HEK293T (cell line): ENCODE measurements around the gene CYP1B1.
"Not testable (repeated sequence)": the region's sequence is repeated elsewhere in the genome, so short reads cannot be mapped to it uniquely, and the experiment has no call there.

Experiments used
- CTCF ChIA-PET: fragments of 350-600 bp; formaldehyde crosslinking; extraction: SDS; loops from one replicate; lab custom pipeline; 2021; ENCODE audit warnings: antibody characterized with exemption, inconsistent platforms; lab: Yijun Ruan, JAX
- POLR2A ChIA-PET: fragments of 350-600 bp; formaldehyde crosslinking; extraction: SDS; loops from one replicate; lab custom pipeline; 2020; ENCODE audit warnings: antibody characterized with exemption, inconsistent platforms; lab: Yijun Ruan, JAX
- DNase-seq: peaks from one replicate; pipeline ENCODE4 v3.0.0; 2012; ENCODE audit warnings: mixed read lengths; ENCODE audit errors: extremely low spot score
- ARNT ChIP-seq: fragments of 450-650 bp; IDR thresholded peaks from 2 replicates; pipeline ENCODE4 v1.6.1; 2017; ENCODE audit warnings: mild to moderate bottlenecking
- BHLHE40 ChIP-seq: fragments of 450-650 bp; IDR thresholded peaks from 2 replicates; pipeline ENCODE4 v1.6.1; 2016; ENCODE audit warnings: mild to moderate bottlenecking, moderate library complexity, borderline replicate concordance
- CTBP1 ChIP-seq: fragments of 450-650 bp; IDR thresholded peaks from 2 replicates; pipeline ENCODE4 v1.6.1; 2016; ENCODE audit warnings: borderline replicate concordance
- ELF4 ChIP-seq: fragments of 450-650 bp; IDR thresholded peaks from 2 replicates; pipeline ENCODE4 v1.6.1; 2017; ENCODE audit warnings: antibody characterized with exemption
- FOXA1 ChIP-seq: fragments of 450-650 bp; IDR thresholded peaks from 2 replicates; pipeline ENCODE4 v1.6.1; 2016; ENCODE audit warnings: mild to moderate bottlenecking
- FOXK2 ChIP-seq: fragments of 450-650 bp; IDR thresholded peaks from 2 replicates; pipeline ENCODE4 v1.6.1; 2016; ENCODE audit warnings: mild to moderate bottlenecking
- FOXM1 ChIP-seq: fragments of 450-650 bp; IDR thresholded peaks from 2 replicates; pipeline ENCODE4 v1.6.1; 2017; ENCODE audit warnings: mild to moderate bottlenecking, borderline replicate concordance
- HDGF ChIP-seq: fragments of 450-650 bp; IDR thresholded peaks from 2 replicates; pipeline ENCODE4 v1.6.1; 2017; ENCODE audit warnings: antibody characterized with exemption, borderline replicate concordance
- L3MBTL2 ChIP-seq: fragments of 450-650 bp; conservative IDR thresholded peaks from 2 replicates; pipeline ENCODE4 v1.6.1; 2016; ENCODE audit warnings: mild to moderate bottlenecking
- LEF1 ChIP-seq: fragments of 450-650 bp; IDR thresholded peaks from 2 replicates; pipeline ENCODE4 v1.6.1; 2017; ENCODE audit warnings: mild to moderate bottlenecking, borderline replicate concordance
- NFRKB ChIP-seq: fragments of 450-650 bp; IDR thresholded peaks from 2 replicates; pipeline ENCODE4 v1.6.1; 2016; ENCODE audit warnings: mild to moderate bottlenecking, moderate library complexity
- SP1 ChIP-seq: fragments of 450-650 bp; IDR thresholded peaks from 2 replicates; pipeline ENCODE4 v1.6.1; 2017
- SUZ12 ChIP-seq: fragments of 450-650 bp; IDR thresholded peaks from 2 replicates; pipeline ENCODE4 v1.6.1; 2016; ENCODE audit warnings: mild to moderate bottlenecking
- ZNF384 ChIP-seq: fragments of 450-650 bp; IDR thresholded peaks from 2 replicates; pipeline ENCODE4 v1.6.1; 2016
- TF ChIP-seq, protein P1 (sequence below): fragments of 450-650 bp; IDR thresholded peaks from 2 replicates; pipeline ENCODE4 v1.6.1; 2016

CYP1B1 gene

DNA sequence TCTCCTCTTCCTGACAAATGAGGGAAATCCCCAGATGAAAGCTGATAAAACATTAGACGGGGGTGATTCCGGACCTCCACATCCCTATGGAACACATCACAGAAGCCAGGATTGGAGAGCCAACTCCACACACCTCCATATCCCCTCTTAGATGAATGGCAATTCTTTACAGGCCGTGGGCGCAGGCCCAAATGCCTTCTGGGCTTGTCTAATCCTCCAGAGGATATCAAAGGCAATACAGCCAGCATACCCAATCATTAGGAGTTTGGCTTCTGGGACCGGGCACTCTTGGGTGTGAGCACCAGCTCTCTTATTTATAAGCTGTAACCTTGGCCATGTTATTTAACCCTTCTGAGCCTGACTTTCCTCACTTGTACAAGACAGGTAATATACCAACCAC lies 15.0 kb upstream of the CYP1B1 start:
- ChIA-PET POLR2A (no interaction called here), CTCF (interaction anchor here (1.7 kb wide), 1 partner anchor 15 kb away, joined by 6 read pairs; the partner anchor contains the start of gene CYP1B1)
- TF ChIP-seq L3MBTL2, result no peak
- TF ChIP-seq ARNT, result no peak
- TF ChIP-seq SUZ12, result no peak
- no peak for TF ChIP-seq NFRKB
- no peak for TF ChIP-seq FOXA1
- TF ChIP-seq BHLHE40, result no peak
- TF ChIP-seq CTBP1, result no peak
- TF ChIP-seq ZNF384, result no peak
- no peak for DNase-seq

DNA sequence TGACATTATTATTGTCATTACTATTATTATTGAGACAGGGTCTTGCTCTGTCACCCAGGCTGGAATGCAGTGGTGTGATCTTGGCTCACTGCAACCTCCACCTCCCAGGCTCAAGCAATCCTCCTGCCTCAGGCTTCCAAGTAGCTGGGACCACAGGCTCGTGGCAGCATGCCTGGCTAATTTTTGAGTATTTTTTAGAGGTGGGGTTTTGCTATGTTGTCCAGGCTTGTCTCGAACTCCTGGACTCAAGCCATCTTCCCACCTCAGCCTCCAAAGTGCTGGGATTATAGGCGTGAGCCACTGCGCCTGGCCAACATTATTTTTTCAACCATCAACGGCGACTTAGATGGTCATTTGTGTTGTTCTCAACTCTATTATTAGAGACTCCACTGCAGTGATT lies 14.3 kb upstream of the CYP1B1 start:
- POLR2A ChIA-PET, CTCF ChIA-PET, DNase-seq: not testable (repeated sequence)

- DNase-seq, CTCF ChIA-PET: not testable (repeated sequence)
- POLR2A ChIA-PET, result interaction anchor here (0.6 kb wide), 1 partner anchor 9 kb away, joined by 4 read pairs; no protein-coding TSS in a partner anchor
Measured at GRCh38 chr2:38085998-38086698, 10.2 kb upstream of the CYP1B1 start.

- DNase-seq, POLR2A ChIA-PET, CTCF ChIA-PET: not testable (repeated sequence)
Measured at GRCh38 chr2:38084556-38084955, 8.6 kb upstream of the CYP1B1 start.

DNA sequence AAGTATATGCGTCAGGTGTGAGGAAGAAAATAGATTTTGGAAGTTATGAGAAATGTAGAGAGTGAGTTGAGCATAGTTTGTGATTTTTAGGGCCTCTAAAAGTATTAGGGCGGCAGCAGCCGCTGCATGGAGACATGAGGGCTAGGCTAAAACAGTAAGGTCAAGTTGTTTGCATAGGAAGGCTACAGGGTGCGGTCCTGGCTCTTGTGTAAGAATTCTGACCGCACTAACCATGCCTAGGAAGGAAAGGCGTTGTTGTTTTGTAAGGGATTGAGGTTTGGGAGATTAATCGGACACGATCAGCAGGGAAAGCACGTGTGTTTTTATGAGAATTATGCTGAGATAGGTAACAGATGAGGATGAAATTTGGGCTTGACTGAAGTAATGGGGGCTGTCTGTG lies 6.8 kb upstream of the CYP1B1 start:
- DNase-seq, CTCF ChIA-PET, POLR2A ChIA-PET: not testable (repeated sequence)

DNA sequence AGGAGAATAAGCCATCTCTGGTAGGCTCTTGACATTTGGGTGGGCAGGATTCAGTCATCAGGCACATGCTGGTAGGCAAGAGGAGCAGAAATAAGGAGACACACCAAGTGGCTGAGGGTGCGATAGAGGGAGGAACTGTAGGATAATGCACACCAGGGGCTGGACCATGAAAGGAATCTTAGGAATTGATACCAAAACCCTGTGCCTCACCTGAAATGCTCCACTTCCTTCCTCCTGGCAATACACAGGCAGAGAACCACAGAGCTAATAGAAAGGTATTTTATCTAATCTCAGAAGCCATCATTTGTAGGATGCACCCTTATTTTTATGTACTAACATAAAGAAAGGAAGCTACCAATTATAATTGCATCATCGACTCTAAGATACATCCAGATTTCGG lies 4.4 kb upstream of the CYP1B1 start:
- POLR2A ChIA-PET, result no interaction called here
- CTCF ChIA-PET, result no interaction called here
- TF ChIP-seq FOXK2, result no peak
- no peak for TF ChIP-seq SP1
- TF ChIP-seq FOXM1, result no peak
- TF ChIP-seq L3MBTL2, result no peak
- no peak for DNase-seq

DNA sequence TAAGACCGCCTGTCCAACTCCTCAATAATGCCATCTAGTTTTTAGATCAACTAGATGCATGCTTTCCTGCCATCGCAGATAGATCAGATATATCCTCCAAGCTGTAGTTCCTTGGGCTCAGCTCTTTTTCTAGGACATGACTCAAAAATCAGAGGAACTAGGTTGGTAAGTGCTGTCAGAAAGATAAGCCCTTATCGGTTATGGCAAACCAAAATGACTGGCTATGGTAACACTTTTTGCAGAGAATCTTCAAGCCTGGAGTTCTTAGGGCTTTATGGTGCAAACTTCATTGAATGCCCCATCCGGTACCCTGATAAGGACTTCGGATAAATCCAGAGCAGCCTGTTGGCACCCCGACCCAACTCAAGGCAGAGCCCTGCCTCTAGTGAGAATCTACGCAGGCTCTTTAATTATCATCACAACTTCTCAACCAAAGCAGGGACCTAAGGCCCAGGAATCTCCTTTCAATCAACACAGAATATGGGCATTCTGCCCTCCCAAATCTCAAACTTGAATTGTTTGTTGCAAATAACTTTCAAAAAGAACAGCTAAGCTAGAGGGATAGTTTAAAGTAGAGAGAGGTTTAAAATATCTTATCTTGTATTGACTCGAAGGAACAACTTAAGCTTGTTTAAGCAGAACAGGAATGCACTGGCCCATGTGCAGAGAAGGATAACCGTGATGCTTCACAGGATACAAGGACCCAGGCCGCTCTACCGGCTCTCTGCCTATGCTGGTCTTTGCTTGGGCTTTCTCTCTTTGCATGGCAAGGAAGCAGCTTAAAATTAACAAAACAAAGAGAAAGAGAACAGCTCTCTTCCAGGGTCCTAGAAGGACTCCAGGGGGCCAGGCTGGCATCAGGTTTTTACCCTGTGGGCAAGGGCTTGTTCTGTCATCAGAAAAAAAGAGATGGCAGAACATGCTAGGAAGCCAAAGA lies 3.4 kb upstream of the CYP1B1 start:
- ChIA-PET POLR2A (interaction anchor here (1.1 kb wide), 1 partner anchor 154 kb away, joined by 4 read pairs; the partner anchor contains the start of gene RMDN2), CTCF (no interaction called here)
- no peak for TF ChIP-seq FOXM1
- no peak for TF ChIP-seq SP1
- no peak for TF ChIP-seq ARNT
- no peak for TF ChIP-seq FOXK2
- TF ChIP-seq L3MBTL2, result no peak
- TF ChIP-seq BHLHE40, result no peak
- TF ChIP-seq HDGF, result no peak
- TF ChIP-seq, protein P1, sequence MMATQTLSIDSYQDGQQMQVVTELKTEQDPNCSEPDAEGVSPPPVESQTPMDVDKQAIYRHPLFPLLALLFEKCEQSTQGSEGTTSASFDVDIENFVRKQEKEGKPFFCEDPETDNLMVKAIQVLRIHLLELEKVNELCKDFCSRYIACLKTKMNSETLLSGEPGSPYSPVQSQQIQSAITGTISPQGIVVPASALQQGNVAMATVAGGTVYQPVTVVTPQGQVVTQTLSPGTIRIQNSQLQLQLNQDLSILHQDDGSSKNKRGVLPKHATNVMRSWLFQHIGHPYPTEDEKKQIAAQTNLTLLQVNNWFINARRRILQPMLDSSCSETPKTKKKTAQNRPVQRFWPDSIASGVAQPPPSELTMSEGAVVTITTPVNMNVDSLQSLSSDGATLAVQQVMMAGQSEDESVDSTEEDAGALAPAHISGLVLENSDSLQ, result no peak
- TF ChIP-seq NFRKB, result no peak
- no peak for TF ChIP-seq ELF4
- TF ChIP-seq CTBP1, result no peak
- TF ChIP-seq SUZ12, result no peak
- no peak for TF ChIP-seq ZNF384
- TF ChIP-seq LEF1, result no peak
- no peak for TF ChIP-seq FOXA1
- no peak for DNase-seq

- ChIA-PET CTCF (interaction anchor here (0.7 to 1.9 kb wide), 5 partner anchors 32 to 198 kb away, joined by 3 to 12 read pairs (median 3); no protein-coding TSS in a partner anchor), POLR2A (interaction anchor here (1.1 to 2.3 kb wide), 6 partner anchors 9 to 64 kb away, joined by 4 to 18 read pairs (median 4); no protein-coding TSS in a partner anchor)
- no peak for DNase-seq
- TF ChIP-seq L3MBTL2 (peak; percentile 72; the same call in 1 of the 2 replicates), SUZ12 (no peak)
Measured at GRCh38 chr2:38077431-38077769, 1.4 kb upstream of the CYP1B1 start.
